ENCODE results near the gene LYPLA2.

DNA sequence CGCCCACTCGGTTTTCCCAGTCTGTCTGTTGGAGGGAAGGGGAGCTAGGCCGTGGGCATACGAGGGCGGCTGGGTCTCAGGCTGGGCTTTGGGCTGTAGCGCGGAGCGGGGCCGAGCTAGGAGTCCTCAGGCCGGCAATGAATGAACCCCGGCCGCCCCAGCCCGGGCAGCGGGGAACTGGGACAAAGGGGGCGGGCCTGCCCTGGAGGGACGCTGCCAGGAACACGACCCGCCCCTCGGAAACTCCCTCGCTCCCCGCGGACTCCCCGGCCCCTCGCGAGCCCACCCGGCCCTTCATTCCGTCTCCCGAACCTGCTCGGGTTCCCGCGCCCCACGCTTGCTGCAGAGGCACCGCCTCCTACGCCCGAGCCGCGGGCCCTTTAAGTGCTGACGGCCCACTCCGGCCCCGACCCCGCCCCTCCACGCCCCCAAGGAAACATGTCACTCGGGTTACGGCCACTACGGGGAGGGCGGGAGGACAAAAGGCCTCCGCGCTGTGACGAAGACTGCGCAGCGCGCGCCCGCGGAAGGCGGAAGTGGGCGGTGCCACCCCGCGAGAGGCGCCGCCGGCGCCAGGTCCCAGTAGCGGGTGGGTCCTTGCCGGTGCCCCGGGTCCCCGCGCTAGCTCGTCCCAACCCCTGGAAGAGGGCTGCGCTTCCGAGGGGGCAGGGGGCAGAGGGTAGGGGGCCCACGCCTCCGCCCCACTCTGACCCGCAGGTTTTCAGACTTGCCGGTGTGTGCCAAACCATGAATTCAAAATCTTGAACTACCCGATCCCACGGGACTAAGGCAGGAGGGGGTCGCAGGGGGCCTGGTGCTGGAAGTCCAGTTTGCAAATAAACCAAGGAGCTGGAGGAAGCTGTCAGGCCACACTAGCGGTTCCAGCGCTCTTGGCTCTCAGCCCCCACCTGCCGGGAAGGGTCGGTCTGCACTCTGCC is 9.7 kb downstream of the LYPLA2 start, which contains the start of gene GALE:
- TF ChIP-seq, protein P1, sequence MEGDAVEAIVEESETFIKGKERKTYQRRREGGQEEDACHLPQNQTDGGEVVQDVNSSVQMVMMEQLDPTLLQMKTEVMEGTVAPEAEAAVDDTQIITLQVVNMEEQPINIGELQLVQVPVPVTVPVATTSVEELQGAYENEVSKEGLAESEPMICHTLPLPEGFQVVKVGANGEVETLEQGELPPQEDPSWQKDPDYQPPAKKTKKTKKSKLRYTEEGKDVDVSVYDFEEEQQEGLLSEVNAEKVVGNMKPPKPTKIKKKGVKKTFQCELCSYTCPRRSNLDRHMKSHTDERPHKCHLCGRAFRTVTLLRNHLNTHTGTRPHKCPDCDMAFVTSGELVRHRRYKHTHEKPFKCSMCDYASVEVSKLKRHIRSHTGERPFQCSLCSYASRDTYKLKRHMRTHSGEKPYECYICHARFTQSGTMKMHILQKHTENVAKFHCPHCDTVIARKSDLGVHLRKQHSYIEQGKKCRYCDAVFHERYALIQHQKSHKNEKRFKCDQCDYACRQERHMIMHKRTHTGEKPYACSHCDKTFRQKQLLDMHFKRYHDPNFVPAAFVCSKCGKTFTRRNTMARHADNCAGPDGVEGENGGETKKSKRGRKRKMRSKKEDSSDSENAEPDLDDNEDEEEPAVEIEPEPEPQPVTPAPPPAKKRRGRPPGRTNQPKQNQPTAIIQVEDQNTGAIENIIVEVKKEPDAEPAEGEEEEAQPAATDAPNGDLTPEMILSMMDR (IDR thresholded peaks at IDR 0.05; ENCODE audit: insufficient read depth, low read length, poor library complexity, severe bottlenecking) = no peak
- TF ChIP-seq EZH2phosphoT487 (conservative IDR thresholded peaks at IDR 0.05; ENCODE audit: low read length) = no peak
